Body of pancreas (tissue), 4 donors: ENCODE results near the gene RBM26.

Source experiments
- CTCF ChIP-seq, 7 experiments: fragments of 450-650 bp in 4 of 7; fragments of 200-600 bp in 3 of 7; sonication (generic) in 3 of 7; IDR thresholded peaks; one replicate each; pipeline ENCODE4 v1.5.1; 2016 to 2019; ENCODE audit warnings: antibody characterized with exemption in 7 of 7
- POLR2A ChIP-seq, 3 donors: fragments of 450-650 bp; IDR thresholded peaks; one replicate each; pipeline ENCODE4 v1.6.1; 2016; ENCODE audit warnings: antibody characterized with exemption in 3 of 3, mild to moderate bottlenecking in 2 of 3

GRCh38 chr13:79320433-79320832 is 85.6 kb downstream of the RBM26 start:
- TF ChIP-seq CTCF (IDR thresholded peaks at IDR 0.05), result no peak
- no peak for TF ChIP-seq POLR2A (IDR thresholded peaks at IDR 0.05)
